ENCODE measurements around the gene DUSP18.

GRCh38 chr22:30701872-30702271, 34.2 kb upstream of the DUSP18 start:
- no peak for TF ChIP-seq CTCF (IDR thresholded peaks at IDR 0.05; ENCODE audit: borderline replicate concordance, extremely low read depth, low read length, poor library complexity, severe bottlenecking)
- no peak for TF ChIP-seq EZH2 (IDR thresholded peaks at IDR 0.05; ENCODE audit: borderline replicate concordance, low read depth, low read length, severe bottlenecking)
